ENCODE data around the gene NUMA1.

- TF ChIP-seq CTCF (conservative IDR thresholded peaks at IDR 0.05), result no peak
- no peak for TF ChIP-seq ZFX (IDR thresholded peaks at IDR 0.05)
These were observed 31.4 kb downstream of the NUMA1 start for GRCh38 chr11:72048766-72049460.
